ENCODE data around the gene HS3ST1.
A peak's percentile ranks its signal among the peaks of the same experiment; 100 is the strongest.

HS3ST1 gene

GRCh38 chr4:11435557-11435956 is 6.9 kb upstream of the HS3ST1 start:
- no peak overlapping the region for H3K4me3 ChIP-seq (ENCODE audit: low read depth, low read length)
- no peak for TF ChIP-seq CTCF (IDR thresholded peaks at IDR 0.05; ENCODE audit: low read depth, low read length)

GRCh38 chr4:11431111-11431510 is 2.4 kb upstream of the HS3ST1 start:
- no peak for TF ChIP-seq CTCF (IDR thresholded peaks at IDR 0.05; ENCODE audit: low read depth, low read length)
- H3K4me3 ChIP-seq (ENCODE audit: low read depth, low read length) = no peak overlapping the region

- no peak overlapping the region for H3K4me3 ChIP-seq (ENCODE audit: low read depth, low read length)
- TF ChIP-seq CTCF (IDR thresholded peaks at IDR 0.05; ENCODE audit: low read depth, low read length) = no peak
These were observed 1.8 kb upstream of the HS3ST1 start for GRCh38 chr4:11430536-11430935.

GRCh38 chr4:11429699-11430045 is 978 bp upstream of the HS3ST1 start:
- no peak overlapping the region for H3K4me3 ChIP-seq (ENCODE audit: low read depth, low read length)
- TF ChIP-seq CTCF (IDR thresholded peaks at IDR 0.05; ENCODE audit: low read depth, low read length) = no peak

- H3K4me3 ChIP-seq (ENCODE audit: low read depth, low read length) = peak overlapping the region; percentile 50
- TF ChIP-seq CTCF (IDR thresholded peaks at IDR 0.05; ENCODE audit: low read depth, low read length) = peak; percentile 48; the same call in 1 of the 2 replicates
These were observed 405 bp upstream of the HS3ST1 start for GRCh38 chr4:11428899-11429698.

GRCh38 chr4:11427121-11427996 is 1.3 kb downstream of the HS3ST1 start:
- no peak for TF ChIP-seq CTCF (IDR thresholded peaks at IDR 0.05; ENCODE audit: low read depth, low read length)
- H3K4me3 ChIP-seq (ENCODE audit: low read depth, low read length) = no peak overlapping the region

- H3K4me3 ChIP-seq (ENCODE audit: low read depth, low read length) = no peak overlapping the region
- TF ChIP-seq CTCF (IDR thresholded peaks at IDR 0.05; ENCODE audit: low read depth, low read length) = no peak
These were observed 2.0 kb downstream of the HS3ST1 start for GRCh38 chr4:11426731-11427120.

All from WI38 (cell line).